NCI-H2081 treated with DMSO at 0.1 percent for 48 hours (cell line): ENCODE results near the gene PIP4K2A.

Experiments
- DNase-seq: peaks from one replicate; lab custom pipeline; 2025; lab: John Stamatoyannopoulos, UW

Gene PIP4K2A

DNA sequence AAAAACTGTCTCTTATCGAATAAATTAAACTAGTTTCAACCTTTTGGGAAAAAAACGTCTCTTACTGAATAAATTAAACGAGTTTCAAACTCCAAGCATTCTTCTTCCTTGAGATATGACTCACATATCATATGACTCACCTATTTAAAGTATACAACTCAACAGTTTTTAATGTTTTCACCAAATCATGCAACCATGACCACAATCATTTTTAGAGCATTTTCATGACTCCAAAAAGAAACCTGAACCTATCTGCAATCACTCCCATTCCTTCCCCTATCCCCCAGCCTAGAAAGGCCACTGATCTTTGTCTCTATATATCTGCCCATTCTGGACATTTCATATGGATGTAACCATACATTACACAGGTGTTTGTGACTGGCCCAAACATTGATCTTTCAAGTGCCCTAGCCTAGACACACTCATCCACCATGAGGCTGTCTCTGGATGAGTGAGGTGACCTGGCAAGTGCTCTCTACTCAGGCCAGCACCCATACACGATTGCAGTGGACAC lies 115.3 kb downstream of the PIP4K2A start:
- no peak for DNase-seq

- DNase-seq = no peak
Measured at GRCh38 chr10:22598478-22598877, 115.9 kb downstream of the PIP4K2A start.

- no peak for DNase-seq
Measured at GRCh38 chr10:22597138-22597537, 117.2 kb downstream of the PIP4K2A start.

DNA sequence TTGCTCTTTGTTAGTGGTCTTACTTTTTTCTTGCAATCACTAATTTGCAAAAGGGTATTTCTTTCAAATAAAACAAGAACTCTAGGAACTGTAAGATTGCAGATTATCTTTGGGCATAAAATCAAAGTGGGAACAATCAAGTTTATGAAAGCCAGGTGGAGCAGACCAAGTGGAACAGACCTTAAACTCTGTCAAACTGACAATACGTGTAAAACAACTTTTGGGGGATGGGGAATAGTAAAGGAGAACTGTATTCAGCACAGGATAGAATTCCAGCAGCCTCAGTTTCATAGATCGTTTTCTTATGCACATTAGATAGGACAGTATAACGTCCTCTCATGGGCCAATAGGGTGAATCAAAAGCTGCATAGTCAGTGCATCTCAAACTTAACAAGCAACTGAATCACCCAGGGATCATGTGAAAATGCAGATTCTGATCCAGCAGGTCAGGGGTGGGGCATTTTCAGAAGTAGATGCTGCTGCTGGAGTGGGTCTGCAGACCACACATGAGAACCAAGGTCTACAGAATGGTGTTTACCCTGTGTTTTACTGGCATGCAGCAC lies 120.7 kb downstream of the PIP4K2A start:
- DNase-seq = no peak

DNA sequence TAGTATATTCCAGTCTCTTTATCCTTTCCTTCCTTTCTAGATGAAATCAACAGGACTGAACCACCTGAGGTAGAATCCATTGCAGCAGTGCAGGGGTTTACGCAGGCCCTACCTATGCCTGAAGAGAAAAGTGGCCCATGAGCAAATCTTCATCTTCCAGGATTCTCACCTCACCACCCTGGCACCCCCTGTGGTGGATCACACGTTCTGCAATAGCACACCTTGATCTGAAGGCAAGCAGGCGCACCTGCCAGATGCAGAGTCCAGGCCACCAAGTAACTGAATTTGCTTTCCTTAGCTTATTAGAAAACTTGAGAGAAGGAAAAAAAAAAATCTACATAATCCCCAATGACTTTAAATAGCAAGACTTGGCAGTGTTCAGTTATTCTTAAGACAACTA lies 121.4 kb downstream of the PIP4K2A start:
- DNase-seq = no peak

DNA sequence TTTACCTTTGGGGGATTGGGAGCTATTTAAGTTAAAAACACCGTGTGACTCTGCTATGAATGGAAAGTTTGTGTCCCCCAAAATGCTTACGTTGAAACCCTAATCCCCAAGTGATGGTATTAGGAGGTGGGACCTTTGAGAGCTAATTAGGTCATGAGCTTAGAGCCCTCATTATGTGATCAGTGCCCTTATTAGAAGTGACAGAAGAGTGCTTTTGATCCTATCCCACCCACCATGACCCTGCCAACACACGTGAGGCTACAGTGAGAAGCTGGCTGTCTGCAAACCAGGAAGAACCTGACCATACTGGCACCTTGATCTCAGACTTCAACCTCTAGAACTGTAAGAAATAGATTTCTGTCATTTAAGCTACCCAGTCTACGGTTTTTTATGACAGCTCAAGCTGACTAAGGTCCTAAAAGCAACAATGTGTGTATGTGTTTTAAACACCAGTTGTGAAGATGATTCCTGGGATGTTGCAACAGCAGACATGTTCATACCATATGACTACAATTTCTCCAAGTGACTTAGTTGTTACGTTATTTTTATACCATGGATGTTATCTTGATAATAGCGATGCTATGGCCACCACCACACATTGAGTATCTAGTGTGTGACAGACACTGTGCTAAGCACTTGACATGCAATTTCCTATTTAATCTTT lies 124.4 kb downstream of the PIP4K2A start:
- DNase-seq = no peak

DNA sequence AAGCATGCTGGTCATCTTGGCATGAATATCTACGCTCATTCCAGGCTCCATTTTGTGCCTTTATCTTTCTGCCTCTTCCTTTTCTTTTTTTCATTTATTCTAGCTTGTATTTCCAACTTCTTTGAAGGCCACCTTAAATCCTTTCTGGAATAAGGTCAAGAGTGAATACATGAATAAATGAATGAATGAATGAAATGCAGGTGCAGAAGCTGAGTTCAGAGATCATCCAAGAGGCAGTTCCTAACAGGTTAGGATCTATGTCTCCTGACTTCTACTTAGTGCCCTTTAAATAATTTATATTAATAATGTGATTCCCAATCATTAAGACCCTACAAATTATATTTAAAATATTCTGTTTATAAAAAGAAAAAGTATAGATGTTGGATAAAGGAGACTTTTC lies 125.9 kb downstream of the PIP4K2A start:
- DNase-seq = no peak

DNA sequence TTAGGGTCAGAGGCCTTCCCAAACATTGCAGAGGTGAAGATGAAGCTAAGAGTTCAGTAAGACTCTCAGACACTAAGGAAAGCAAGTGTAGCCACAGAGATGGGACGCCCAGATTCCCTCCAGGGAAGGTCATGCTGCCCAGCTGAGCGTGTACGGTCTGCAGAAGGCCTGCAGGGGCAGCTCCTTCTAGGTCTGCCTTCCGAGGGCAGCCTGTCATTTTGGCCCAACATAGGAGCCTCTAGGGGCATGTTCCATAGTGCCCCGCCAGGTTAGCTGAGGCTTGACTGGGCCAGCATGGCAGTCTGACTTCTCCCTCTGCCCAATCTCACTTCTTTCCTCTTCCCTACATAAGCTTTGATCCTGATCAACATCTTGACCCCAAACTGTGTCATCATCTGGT lies 130.7 kb downstream of the PIP4K2A start:
- DNase-seq = no peak

DNA sequence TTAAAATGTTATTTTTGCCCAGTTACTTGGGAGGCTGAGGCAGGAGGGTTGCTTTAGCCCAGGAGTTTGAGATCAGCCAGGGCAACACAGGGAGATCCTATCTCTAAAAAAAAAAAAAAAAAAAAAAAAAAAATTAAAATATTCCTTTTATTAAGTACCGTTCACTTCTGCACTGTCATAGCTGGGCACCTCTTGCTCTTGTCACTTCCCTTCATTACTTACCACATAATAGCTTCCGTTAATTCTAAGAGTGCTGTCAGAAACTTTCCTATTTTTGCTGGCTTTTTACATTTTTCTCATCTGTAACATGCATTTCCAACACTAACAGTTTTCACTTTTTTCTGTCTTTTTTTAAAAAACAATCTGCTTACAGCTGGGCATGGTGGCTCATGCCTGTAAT lies 132.9 kb downstream of the PIP4K2A start:
- DNase-seq = no peak

- no peak for DNase-seq
Measured at GRCh38 chr10:22580711-22581110, 133.7 kb downstream of the PIP4K2A start.

GRCh38 chr10:22579826-22580225 lies 134.6 kb downstream of the PIP4K2A start:
- DNase-seq = no peak

DNA sequence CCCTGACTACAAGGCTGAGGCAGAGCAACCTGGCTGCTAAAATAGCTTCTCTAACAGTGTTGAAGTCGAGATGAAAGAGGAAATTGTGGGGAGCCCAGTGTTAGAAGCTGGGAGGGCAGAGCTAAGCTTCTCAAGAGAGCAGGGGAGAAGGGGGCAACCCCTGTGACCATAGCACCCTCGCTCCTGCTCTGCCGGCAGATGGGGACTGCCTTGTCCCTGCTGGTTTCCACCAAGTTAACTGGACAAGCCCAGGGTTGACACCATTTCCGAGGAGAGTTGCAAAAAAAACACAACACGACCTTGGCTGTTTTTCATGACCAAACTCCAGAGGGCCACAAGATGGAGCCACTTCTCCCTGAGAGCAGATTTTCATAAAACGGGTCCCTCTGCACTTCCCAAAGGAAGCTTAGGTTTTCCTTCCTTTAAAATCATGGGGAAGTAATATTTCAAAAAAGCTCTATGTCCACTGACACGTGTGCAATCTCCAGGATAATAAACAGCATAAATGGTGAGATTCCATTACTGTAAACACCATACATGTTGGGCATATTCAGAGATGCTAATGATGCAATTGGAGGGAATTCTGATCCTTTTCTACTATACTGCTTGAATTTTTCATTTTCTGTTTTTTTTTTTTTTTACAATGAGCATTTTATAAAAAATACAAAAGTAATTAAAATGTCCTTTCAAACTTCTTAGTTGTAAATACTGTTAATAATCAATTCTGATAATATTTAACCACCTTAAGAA lies 140.4 kb downstream of the PIP4K2A start:
- no peak for DNase-seq

GRCh38 chr10:22570733-22571430 lies 143.5 kb downstream of the PIP4K2A start:
- no peak for DNase-seq

DNA sequence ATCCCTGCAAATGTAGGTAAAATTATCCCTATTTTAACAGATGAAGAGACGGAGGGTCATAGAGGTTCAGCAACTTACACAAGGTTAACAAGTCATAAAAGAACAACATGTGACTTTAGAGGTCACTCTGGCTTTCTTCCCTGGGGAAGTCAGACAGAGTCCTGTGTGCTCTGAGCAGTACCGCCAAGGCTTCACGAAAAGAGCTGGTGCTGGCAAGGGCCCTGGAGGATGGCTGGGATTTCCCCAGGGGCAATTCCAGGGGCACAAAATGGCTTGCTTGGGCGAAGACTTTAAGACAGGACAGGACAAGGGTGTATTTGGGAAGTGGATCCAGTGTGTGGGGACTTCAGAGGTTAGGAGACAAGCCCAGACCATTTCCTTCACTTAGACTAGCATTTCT lies 144.1 kb downstream of the PIP4K2A start:
- DNase-seq = no peak

DNA sequence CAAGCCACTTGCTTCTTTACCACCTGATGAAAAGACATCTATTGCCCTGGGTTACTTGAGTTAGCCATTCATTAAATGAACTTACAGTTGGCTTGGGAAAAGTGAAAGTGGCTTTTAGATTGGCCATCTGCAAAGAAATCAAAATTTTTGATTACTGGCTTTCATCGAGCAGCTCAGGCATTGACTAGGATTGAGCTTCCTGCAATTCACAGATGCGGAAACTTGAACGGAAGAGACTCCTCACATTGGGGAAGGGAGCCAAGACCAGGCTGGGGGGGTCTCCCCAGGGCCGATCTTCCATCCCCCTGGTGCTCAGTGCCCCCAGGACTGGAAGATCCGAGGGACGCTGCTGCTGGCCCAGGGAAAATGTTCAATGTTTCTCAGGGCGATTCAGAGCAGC lies 145.4 kb downstream of the PIP4K2A start:
- DNase-seq = no peak

GRCh38 chr10:22564060-22564459 lies 150.3 kb downstream of the PIP4K2A start:
- no peak for DNase-seq

DNA sequence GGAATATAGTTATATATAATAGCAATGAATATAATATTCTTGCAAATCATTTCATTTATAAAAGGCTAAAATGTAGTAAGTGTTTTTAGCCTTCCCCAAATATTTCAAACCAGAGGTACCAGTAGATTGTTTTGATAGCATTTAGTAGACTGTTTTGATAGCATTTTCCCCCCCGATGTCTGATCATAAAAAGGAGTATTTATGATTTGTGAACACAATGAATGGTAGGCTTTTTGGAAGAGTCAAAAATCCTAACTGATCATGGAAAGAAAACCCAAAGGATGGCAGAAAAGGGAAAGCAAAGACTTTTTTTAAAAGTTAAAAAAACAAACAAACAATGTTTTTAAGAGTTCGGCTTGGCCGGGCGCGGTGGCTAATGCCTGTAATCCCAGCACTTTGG lies 152.5 kb downstream of the PIP4K2A start:
- DNase-seq = no peak

GRCh38 chr10:22560913-22561239 lies 153.5 kb downstream of the PIP4K2A start:
- DNase-seq = no peak

DNA sequence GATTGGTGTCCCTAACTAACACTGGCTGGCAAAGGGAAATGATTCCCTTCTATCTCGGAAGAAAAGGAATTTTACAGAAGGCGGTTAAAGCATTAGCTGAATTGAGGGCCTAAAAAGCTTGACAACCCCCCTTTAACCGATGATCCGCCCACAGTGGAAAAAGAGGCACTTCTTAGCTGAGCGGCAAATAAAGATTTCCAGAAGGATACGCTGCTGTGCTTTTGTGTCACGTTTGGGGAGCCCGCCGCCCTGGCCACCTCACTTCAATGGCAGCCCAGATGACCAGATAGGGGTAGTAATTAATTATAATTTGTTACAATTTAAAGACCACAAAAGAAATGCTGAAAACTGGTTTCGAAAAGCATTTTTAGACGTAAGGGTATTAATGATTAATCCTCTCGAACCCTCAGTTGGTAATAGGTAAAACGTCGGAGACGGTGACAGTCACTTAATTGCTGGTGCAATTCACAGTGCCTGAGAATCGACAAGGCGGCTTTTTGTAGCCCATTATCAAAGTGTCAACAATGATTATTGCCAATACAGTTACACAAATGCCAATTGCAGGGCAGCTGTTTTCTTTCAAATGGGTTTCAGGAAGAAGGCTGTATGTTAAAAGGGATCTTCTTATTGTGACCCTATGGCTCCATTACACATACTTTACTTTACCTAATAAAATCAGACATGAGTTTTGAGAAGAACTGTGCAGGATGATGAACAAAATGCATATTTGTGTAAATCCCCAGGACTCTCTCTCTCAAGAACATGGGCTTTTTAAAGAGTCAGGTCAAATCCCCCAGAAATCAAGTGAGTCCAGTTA lies 154.1 kb downstream of the PIP4K2A start:
- DNase-seq = no peak

DNA sequence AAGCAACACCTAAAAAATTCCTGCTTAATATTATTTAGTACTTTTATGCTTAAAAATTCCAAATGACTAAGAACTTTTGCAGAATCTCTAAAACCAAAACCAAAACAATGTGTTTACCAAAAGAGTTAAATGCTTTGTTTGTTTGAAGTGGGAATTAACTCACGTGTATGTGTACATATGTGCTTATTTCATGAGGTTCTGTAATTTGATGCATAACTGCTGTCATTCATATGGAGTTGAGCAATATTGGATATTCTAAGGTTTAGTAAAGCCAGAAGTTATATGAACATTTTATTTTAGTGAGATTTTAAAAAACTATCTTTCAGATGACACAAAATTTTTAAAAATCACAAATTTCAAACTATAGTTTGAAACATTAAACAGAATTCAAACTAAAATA lies 157.1 kb downstream of the PIP4K2A start:
- DNase-seq = no peak

- DNase-seq = no peak
Measured at GRCh38 chr10:22556774-22557173, 157.6 kb downstream of the PIP4K2A start.
